Lung (tissue), 12 donors: ENCODE measurements around the gene FBN1. TPM values are rescaled to one million over a fixed set of nuclear protein-coding genes. Genes with fewer than 3 reads are reported as not detected.

Experiments used
- ATAC-seq: fragments of 200-7000 bp; cut with Tn5 transposase; one replicate; pipeline ENCODE4 v1.9.1; 2020; ENCODE audit warnings: moderate number of reproducible peaks; ENCODE audit not compliant: insufficient read depth, low FRiP score
- DNase-seq, 3 donors: peaks; one replicate each; pipeline ENCODE4 v3.0.0-alpha.2; 2013 to 2017
- H3K27ac ChIP-seq, 2 donors: one replicate each; pipeline ENCODE4 v1.5.1; 2013; ENCODE audit warnings: mild to moderate bottlenecking in 2 of 2, moderate library complexity in 2 of 2, control low read depth in 1 of 2, inconsistent platforms in 1 of 2, low read depth in 1 of 2, low read length in 1 of 2
- H3K27me3 ChIP-seq, 3 donors: one replicate each; pipeline ENCODE4 v1.5.1; 2013; ENCODE audit warnings: low read length in 2 of 3; ENCODE audit not compliant: control insufficient read depth in 3 of 3, insufficient read depth in 3 of 3
- H3K36me3 ChIP-seq, 4 donors: one replicate each; pipeline ENCODE4 v1.5.1; 2013; ENCODE audit warnings: low read length in 4 of 4, mild to moderate bottlenecking in 1 of 4, moderate library complexity in 1 of 4; ENCODE audit not compliant: control insufficient read depth in 4 of 4, insufficient read depth in 4 of 4
- H3K4me1 ChIP-seq, 5 donors: one replicate each; pipeline ENCODE4 v1.5.1; 2013; ENCODE audit warnings: low read length in 5 of 5, mild to moderate bottlenecking in 2 of 5, moderate library complexity in 1 of 5; ENCODE audit not compliant: control insufficient read depth in 5 of 5, insufficient read depth in 5 of 5
- H3K4me3 ChIP-seq: one replicate; pipeline ENCODE4 v1.5.1; 2013; ENCODE audit warnings: mild to moderate bottlenecking, control low read depth, moderate library complexity
- H3K9ac ChIP-seq, 2 donors: one replicate each; pipeline ENCODE4 v1.5.1; 2013; ENCODE audit warnings: low read length in 2 of 2, control low read depth in 1 of 2; ENCODE audit not compliant: insufficient read depth in 1 of 2
- H3K9me3 ChIP-seq, 4 donors: one replicate each; pipeline ENCODE4 v1.5.1; 2013; ENCODE audit warnings: low read length in 3 of 4, mild to moderate bottlenecking in 1 of 4, moderate library complexity in 1 of 4; ENCODE audit not compliant: control insufficient read depth in 4 of 4, insufficient read depth in 3 of 4
- WGBS, 2 donors: extraction: QIAGEN DNeasy Blood & Tissue Kit; methylation state at CpG; one replicate each; pipeline ENCODE4 v1.1.7; 2013; 5-methylcytosine and 5-hydroxymethylcytosine counted together
- polyA plus RNA-seq, 2 donors: library from polyadenylated mRNA; stranded (reverse); fragments of 200-250 nt; gene quantifications; one replicate each; pipeline ENCODE4 v1.2.1, GENCODE V29; 2013
- total RNA-seq, 2 donors: library from RNA; depleted of rRNA in 1 of 2; stranded (reverse); fragments of >200 nt in 1 of 2; gene quantifications; one replicate each; pipeline ENCODE4 v1.2.1, GENCODE V29; 2014 to 2021
- TF ChIP-seq, protein P1 (sequence below): IDR thresholded peaks from 2 replicates; pipeline ENCODE4 v1.5.1; 2012; ENCODE audit warnings: mild to moderate bottlenecking; ENCODE audit errors: control extremely low read depth, extremely low read depth
- donor health status: control.
- donor health status: control.
- donor health status: Bipolar disorder and iron deficiency.
- donor health status: healthy.
- donor health status: DM: yes; HTN: yes; CAD: no.

FBN1 gene
- total and polyA plus RNA-seq, 4 donors: 6.0 to 170 (median 60.8) TPM

DNA sequence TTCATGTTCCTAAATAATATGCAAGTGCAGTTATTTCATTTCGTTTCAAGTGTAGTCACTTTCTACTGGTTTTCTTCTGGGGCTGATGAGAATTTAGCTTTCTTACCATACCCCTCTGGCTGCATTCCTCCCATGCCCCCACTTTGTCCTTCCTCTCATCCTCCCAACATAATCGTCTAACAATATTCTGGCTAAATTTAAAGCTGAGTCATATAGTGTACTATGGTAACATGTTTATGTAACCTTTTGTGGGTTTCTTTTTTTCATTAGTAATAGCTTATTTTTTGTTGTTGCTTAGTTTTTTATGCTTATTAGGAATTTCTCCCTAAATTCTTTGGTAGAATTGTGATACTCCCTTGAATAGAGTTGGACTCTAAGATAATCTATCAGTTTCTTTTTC is 283.8 kb downstream of the FBN1 start:
- TF ChIP-seq, protein P1, sequence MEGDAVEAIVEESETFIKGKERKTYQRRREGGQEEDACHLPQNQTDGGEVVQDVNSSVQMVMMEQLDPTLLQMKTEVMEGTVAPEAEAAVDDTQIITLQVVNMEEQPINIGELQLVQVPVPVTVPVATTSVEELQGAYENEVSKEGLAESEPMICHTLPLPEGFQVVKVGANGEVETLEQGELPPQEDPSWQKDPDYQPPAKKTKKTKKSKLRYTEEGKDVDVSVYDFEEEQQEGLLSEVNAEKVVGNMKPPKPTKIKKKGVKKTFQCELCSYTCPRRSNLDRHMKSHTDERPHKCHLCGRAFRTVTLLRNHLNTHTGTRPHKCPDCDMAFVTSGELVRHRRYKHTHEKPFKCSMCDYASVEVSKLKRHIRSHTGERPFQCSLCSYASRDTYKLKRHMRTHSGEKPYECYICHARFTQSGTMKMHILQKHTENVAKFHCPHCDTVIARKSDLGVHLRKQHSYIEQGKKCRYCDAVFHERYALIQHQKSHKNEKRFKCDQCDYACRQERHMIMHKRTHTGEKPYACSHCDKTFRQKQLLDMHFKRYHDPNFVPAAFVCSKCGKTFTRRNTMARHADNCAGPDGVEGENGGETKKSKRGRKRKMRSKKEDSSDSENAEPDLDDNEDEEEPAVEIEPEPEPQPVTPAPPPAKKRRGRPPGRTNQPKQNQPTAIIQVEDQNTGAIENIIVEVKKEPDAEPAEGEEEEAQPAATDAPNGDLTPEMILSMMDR: no peak
- H3K9ac ChIP-seq: no peak overlapping the region
- H3K9me3 ChIP-seq: peaks cover 0 to 1% (median 0%) of the 10 kb centered on the region in 4 donors
- WGBS, 2 donors: 71 to 78% methylated on average over 2 of the region's 2 CpGs
- H3K36me3 ChIP-seq: no peaks in the 10 kb centered on the region
- no peaks in the 10 kb centered on the region for H3K27me3 ChIP-seq
- DNase-seq (no peak), ATAC-seq (no peak)
- H3K4me3 ChIP-seq: no peak overlapping the region
- no peak overlapping the region for H3K27ac ChIP-seq
- peaks cover 0 to 15% (median 5%) of the 10 kb centered on the region in 5 donors for H3K4me1 ChIP-seq

DNA sequence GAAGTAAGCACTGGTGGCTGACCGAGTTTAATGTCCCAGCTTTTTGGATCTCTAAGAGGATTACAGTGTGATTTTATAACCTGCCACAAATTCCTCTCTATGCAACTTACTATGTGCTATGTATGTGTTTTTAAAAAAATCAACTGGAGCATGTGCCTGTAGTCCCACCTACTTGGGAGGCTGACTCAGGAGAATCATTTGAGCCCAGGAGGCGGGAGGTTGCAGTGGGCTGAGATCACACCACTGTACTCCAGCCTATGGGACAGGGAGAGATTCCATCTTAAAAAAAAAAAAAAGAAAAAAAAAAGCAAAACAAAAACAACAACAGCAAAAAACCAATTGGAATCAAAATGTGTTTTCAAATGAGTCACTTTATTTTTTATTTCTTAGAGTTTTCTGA is 284.7 kb downstream of the FBN1 start:
- no peaks in the 10 kb centered on the region for H3K27me3 ChIP-seq
- H3K4me1 ChIP-seq: peaks cover 0 to 15% (median 5%) of the 10 kb centered on the region in 5 donors
- WGBS, 2 donors: 89 to 92% methylated on average over 2 of the region's 2 CpGs
- ATAC-seq (no peak), DNase-seq (no peak)
- H3K9ac ChIP-seq: no peak overlapping the region
- H3K4me3 ChIP-seq: no peak overlapping the region
- H3K9me3 ChIP-seq: peaks cover 0 to 1% (median 0%) of the 10 kb centered on the region in 4 donors
- no peak overlapping the region for H3K27ac ChIP-seq
- TF ChIP-seq, protein P1: no peak
- no peaks in the 10 kb centered on the region for H3K36me3 ChIP-seq

Other genes starting within 250 kb of the FBN1 start
- 10 to 100 TPM in 1 of 2 donors, 1 to 10 TPM in 1; 4.5 to 15.4 TPM for gene CEP152, start 165.4 kb upstream of the FBN1 start, total RNA-seq
- 1 to 10 TPM in 1 of 2 donors, under 1 TPM in 1; 0.86 to 1.4 TPM for gene CEP152, start 165.4 kb upstream of the FBN1 start, polyA plus RNA-seq
- 100 to 1,000 TPM in 1 of 2 donors, 10 to 100 TPM in 1; 89.0 to 139 TPM for gene EID1, start 232.4 kb upstream of the FBN1 start, total RNA-seq
- gene EID1, start 232.4 kb upstream of the FBN1 start, polyA plus RNA-seq: 10 to 100 TPM; 82.7 to 84.3 TPM